Measurements from ENCODE around the gene ADRM1. TPM values are rescaled to one million over a fixed set of nuclear protein-coding genes. Genes with fewer than 3 reads are reported as not detected.

Gene ADRM1
- total and polyA plus RNA-seq, 10 of the 15 experiments (the other 5 are each of a cell fraction or from before 2014, with no cell fraction given) = 3.4 to 213 (median 95.9) TPM

- no peak for TF ChIP-seq STAT1 (conservative IDR thresholded peaks at IDR 0.05)
- TF ChIP-seq ZNF274 (IDR thresholded peaks at IDR 0.05; ENCODE audit: insufficient read depth, insufficient read length) = no peak
Observed at GRCh38 chr20:62346398-62347150, 43.8 kb downstream of the ADRM1 start (continued).

- Histone ChIP-seq H3K4me2 (ENCODE audit: control insufficient read depth, insufficient read depth) (no peak overlapping the region), H3K4me1 (ENCODE audit: control insufficient read depth, insufficient read depth, low read length) (no peaks in the 10 kb centered on the region), H3K4me3 (no peak overlapping the region), H3K9me3 (replicated peaks; ENCODE audit: control insufficient read depth, insufficient read depth, low read length) (no peaks in the 10 kb centered on the region; the same call in 2 of the 3 replicates), H3K79me2 (ENCODE audit: control insufficient read depth, insufficient read depth, low read length) (no peaks in the 10 kb centered on the region), H3K27ac (ENCODE audit: control insufficient read depth, insufficient read depth) (no peak overlapping the region), H3K9ac (ENCODE audit: control insufficient read depth, insufficient read depth, low read length) (no peak overlapping the region), H3K27me3 (replicated peaks in 1 of 2; ENCODE audit: control insufficient read depth in 2 of 2, insufficient read depth in 2 of 2, low read length in 1 of 2) (no peaks in the 10 kb centered on the region), H3K36me3 (ENCODE audit: control insufficient read depth in 2 of 2, insufficient read depth in 2 of 2, low read length in 1 of 2) (no peaks in the 10 kb centered on the region; a peak in 1 of 4 replicates), H4K20me1 (ENCODE audit: control insufficient read depth, insufficient read depth) (no peaks in the 10 kb centered on the region), H2AFZ (ENCODE audit: control insufficient read depth, low read depth, low read length) (no peak overlapping the region)
- FAIRE-seq = no peak
- BruUV-seq (replicated peaks) = no TSS peak
- TF ChIP-seq RAD51 (IDR thresholded peaks at IDR 0.05) = no peak
- no peak for TF ChIP-seq KAT2A (conservative IDR thresholded peaks at IDR 0.05; ENCODE audit: control insufficient read depth, low read depth, low read length)
- no peak for TF ChIP-seq REST (IDR thresholded peaks at IDR 0.05; ENCODE audit: low read depth, low read length)
- TF ChIP-seq NFYA (IDR thresholded peaks at IDR 0.05; ENCODE audit: borderline replicate concordance, low read depth, low read length) = no peak
- no peak for TF ChIP-seq IKZF2 (IDR thresholded peaks at IDR 0.05)
- TF ChIP-seq MYB (IDR thresholded peaks at IDR 0.05; ENCODE audit: borderline replicate concordance, low read depth, low read length) = no peak
- TF ChIP-seq HSF1 (IDR thresholded peaks at IDR 0.05; ENCODE audit: low read depth, low read length) = no peak
- no peak for TF ChIP-seq MTA3 (IDR thresholded peaks at IDR 0.05; ENCODE audit: borderline replicate concordance, low read length)
- no peak for TF ChIP-seq TARDBP (IDR thresholded peaks at IDR 0.05; ENCODE audit: borderline replicate concordance)
- TF ChIP-seq GABPA (IDR thresholded peaks at IDR 0.05; ENCODE audit: low read depth) = no peak
- TF ChIP-seq PAX5 (IDR thresholded peaks at IDR 0.05; ENCODE audit: borderline replicate concordance, low read depth, low read length) = no peak
- TF ChIP-seq STAT3 (IDR thresholded peaks at IDR 0.05; ENCODE audit: low read depth, low read length) = no peak
- no peak for TF ChIP-seq NFYB (IDR thresholded peaks at IDR 0.05; ENCODE audit: insufficient read depth, low read depth, low read length)
- TF ChIP-seq ESRRA (IDR thresholded peaks at IDR 0.05; ENCODE audit: low read length) = no peak
- TF ChIP-seq EGR1 (IDR thresholded peaks at IDR 0.05; ENCODE audit: borderline replicate concordance in 1 of 2, low read depth in 2 of 2, low read length in 2 of 2) = no peak
- TF ChIP-seq PBX3 (IDR thresholded peaks at IDR 0.05; ENCODE audit: insufficient replicate concordance, low read depth, low read length) = no peak
- no peak for ATAC-seq
- in situ Hi-C loops (cut with MboI) (no loop called here), intact Hi-C loops (cut with micrococcal nuclease; ENCODE audit: unreplicated experiment) (no loop called here)
- SMC1A ChIA-PET (ENCODE audit: uncharacterized antibody, unreplicated experiment) = no interaction called here
- RAD21 ChIA-PET (ENCODE audit: unreplicated experiment) = no interaction called here
- DNase-seq (ENCODE audit: low read depth, low spot score) = no peak
- 77% methylated on average over 10 of the region's 10 CpGs for WGBS (ENCODE audit: insufficient coverage, insufficient replicate concordance, low lambda C conversion rate, missing lambda C conversion rate)
- CTCF ChIA-PET = no interaction called here
- POLR2A ChIA-PET = no interaction called here
Observed at GRCh38 chr20:62347151-62347404, 44.3 kb downstream of the ADRM1 start.
